CD14-positive monocyte (primary cell): ENCODE results near the gene RNF157. TPM values are rescaled to one million over a fixed set of nuclear protein-coding genes. Genes with fewer than 3 reads are reported as not detected.

Source experiments
- DNase-seq, 3 donors: peaks; one replicate each; pipeline ENCODE4 v3.0.0-alpha.2; 2011 to 2022
- H2AFZ ChIP-seq: 2 replicates; pipeline ENCODE4 v1.6.0; 2012; ENCODE audit warnings: mild to moderate bottlenecking, low read depth, low read length, inconsistent platforms; ENCODE audit not compliant: insufficient read depth, poor library complexity, severe bottlenecking
- H3K27ac ChIP-seq, 2 donors: 1 replicate in 1 of 2; 2 replicates in 1 of 2; pipeline ENCODE4 v1.5.1; 2012 to 2013; ENCODE audit warnings: low read length in 2 of 2, control low read depth in 1 of 2, inconsistent platforms in 1 of 2, low read depth in 1 of 2, mild to moderate bottlenecking in 1 of 2
- H3K27me3 ChIP-seq, 2 donors: one replicate each; pipeline versions ENCODE4 v1.6.0 to v1.6.1; 2011 to 2013; ENCODE audit warnings: low read length in 2 of 2; ENCODE audit not compliant: control insufficient read depth in 2 of 2, insufficient read depth in 2 of 2
- H3K36me3 ChIP-seq, 2 donors: replicated peaks in 1 of 2; 1 replicate in 1 of 2; 2 replicates in 1 of 2; pipeline versions ENCODE4 v1.5.1 to v1.6.1; 2012 to 2013; ENCODE audit warnings: low read length in 2 of 2, control low read depth in 1 of 2, inconsistent platforms in 1 of 2, mild to moderate bottlenecking in 1 of 2; ENCODE audit not compliant: insufficient read depth in 2 of 2, control insufficient read depth in 1 of 2
- H3K4me1 ChIP-seq, 2 donors: 1 replicate in 1 of 2; 2 replicates in 1 of 2; pipeline versions ENCODE4 v1.5.1 to v1.6.1; 2012 to 2013; ENCODE audit warnings: low read length in 2 of 2, control low read depth in 1 of 2, inconsistent platforms in 1 of 2, mild to moderate bottlenecking in 1 of 2, moderate library complexity in 1 of 2; ENCODE audit not compliant: insufficient read depth in 2 of 2, control insufficient read depth in 1 of 2
- H3K4me2 ChIP-seq: replicated peaks from 2 replicates; pipeline ENCODE3; 2012; ENCODE audit warnings: low read length, moderate library complexity, mild to moderate bottlenecking; ENCODE audit not compliant: poor library complexity, severe bottlenecking; ENCODE audit errors: extremely low read depth
- H3K4me3 ChIP-seq, 3 experiments: fragments of 200-600 bp in 1 of 3; sonication (generic) in 1 of 3; replicated peaks in 1 of 3; 1 replicate in 2 of 3; 2 replicates in 1 of 3; pipeline ENCODE4 v1.5.1; 2011 to 2013; ENCODE audit warnings: low read length in 3 of 3, mild to moderate bottlenecking in 3 of 3, control low read depth in 2 of 3, low read depth in 2 of 3, inconsistent platforms in 1 of 3, moderate library complexity in 1 of 3
- H3K79me2 ChIP-seq: 2 replicates; pipeline ENCODE4 v1.6.0; 2012; ENCODE audit warnings: mild to moderate bottlenecking, control low read depth, inconsistent platforms, low read length, moderate library complexity; ENCODE audit not compliant: insufficient read depth
- H3K9ac ChIP-seq: 2 replicates; pipeline ENCODE4 v1.6.0; 2017; ENCODE audit warnings: low read length, mild to moderate bottlenecking; ENCODE audit not compliant: insufficient read depth, poor library complexity, severe bottlenecking
- H3K9me3 ChIP-seq, 2 donors: replicated peaks in 1 of 2; 1 replicate in 1 of 2; 2 replicates in 1 of 2; pipeline versions ENCODE4 v1.5.1 to v1.6.1; 2012 to 2013; ENCODE audit warnings: low read length in 2 of 2, control low read depth in 1 of 2; ENCODE audit not compliant: control insufficient read depth in 1 of 2, insufficient read depth in 1 of 2
- H4K20me1 ChIP-seq: 2 replicates; pipeline ENCODE4 v1.6.0; 2012; ENCODE audit warnings: mild to moderate bottlenecking, low read length, control low read depth, moderate library complexity; ENCODE audit not compliant: insufficient read depth
- H3K27ac Mint-ChIP-seq, 7 donors: one replicate each; pipeline ENCODE4 v1.8.0; 2020; ENCODE audit warnings: mild to moderate bottlenecking in 7 of 7, mixed read lengths in 7 of 7, moderate library complexity in 6 of 7, inconsistent platforms in 2 of 7
- H3K27me3 Mint-ChIP-seq, 3 donors: one replicate each; pipeline ENCODE4 v1.8.0; 2021 to 2022; ENCODE audit warnings: low read depth in 3 of 3, mild to moderate bottlenecking in 3 of 3, mixed read lengths in 3 of 3, moderate library complexity in 3 of 3, inconsistent platforms in 1 of 3
- H3K36me3 Mint-ChIP-seq, 2 donors: one replicate each; pipeline ENCODE4 v1.8.0; 2020; ENCODE audit warnings: mixed read lengths in 2 of 2, inconsistent platforms in 1 of 2, mild to moderate bottlenecking in 1 of 2
- H3K4me1 Mint-ChIP-seq: one replicate; pipeline ENCODE4 v1.8.0; 2020; ENCODE audit warnings: mild to moderate bottlenecking, mixed read lengths
- H3K4me3 Mint-ChIP-seq, 2 donors: one replicate each; pipeline ENCODE4 v1.8.0; 2020; ENCODE audit warnings: mild to moderate bottlenecking in 2 of 2, mixed read lengths in 2 of 2, moderate library complexity in 1 of 2
- H3K9me3 Mint-ChIP-seq, 7 donors: one replicate each; pipeline ENCODE4 v1.8.0; 2020 to 2022; ENCODE audit warnings: mixed read lengths in 7 of 7, mild to moderate bottlenecking in 6 of 7, moderate library complexity in 6 of 7, inconsistent platforms in 2 of 7
- CTCF ChIP-seq: fragments of 200-600 bp; IDR thresholded peaks from one replicate; pipeline ENCODE4 v1.8.0; 2022; ENCODE audit warnings: antibody characterized with exemption, mild to moderate bottlenecking
- WGBS: methylation state at CpG from one replicate; pipeline ENCODE4 v1.1.5; 2013; ENCODE audit warnings: missing lambda C conversion rate; ENCODE audit not compliant: insufficient coverage; 5-methylcytosine and 5-hydroxymethylcytosine counted together
- intact Hi-C, 2 donors: fragments of 100-400 bp; cut with micrococcal nuclease; formaldehyde crosslinking; loops; one replicate each; pipeline versions ENCODE4 v1.15.0 to v1.15.1; 2023
- polyA plus RNA-seq, 3 donors: library from polyadenylated mRNA; depleted of rRNA in 1 of 3; unstranded in 2 of 3; stranded (reverse) in 1 of 3; fragments of 300-500 nt in 2 of 3; fragments of >200 nt in 1 of 3; fragmentation: Illumina TruSeq in 2 of 3; gene quantifications; 1 replicate in 2 of 3; 2 replicates in 1 of 3; pipeline ENCODE4 v1.2.3, GENCODE V29; 2012 to 2021

The RNF157 gene
- polyA plus RNA-seq, 3 donors: 0.03 TPM; not detected in 2

GRCh38 chr17:76277300-76278267 is 37.3 kb upstream of the RNF157 start:
- Histone ChIP-seq H3K9ac (no peak overlapping the region), H4K20me1 (no peaks in the 10 kb centered on the region), H3K9me3 (no peaks in the 10 kb centered on the region), H3K36me3 (no peaks in the 10 kb centered on the region), H3K79me2 (no peaks in the 10 kb centered on the region), H3K4me3 (no peak overlapping the region), H3K27ac (no peak overlapping the region), H3K27me3 (no peaks in the 10 kb centered on the region), H2AFZ (no peak overlapping the region), H3K4me1 (peaks cover 15 to 17% of the 10 kb centered on the region in 2 donors), H3K4me2 (no peak overlapping the region)
- intact Hi-C loops: loop anchor here in 1 of 2 donors (2.0 to 10.0 kb wide), 3 partner anchors 35 to 157 kb away; partner anchors contain the start of gene RNF157
- WGBS: 93% methylated on average over 28 of the region's 31 CpGs
- no peak for DNase-seq
- no peaks in the 10 kb centered on the region for H3K9me3 Mint-ChIP-seq
- peaks cover 0 to 5% (median 4%) of the 10 kb centered on the region in 3 donors for H3K27me3 Mint-ChIP-seq
- H3K4me3 Mint-ChIP-seq: no peak overlapping the region
- H3K27ac Mint-ChIP-seq: peak overlapping the region in 1 of 7 donors; percentile 26
- no peak for TF ChIP-seq CTCF
- H3K4me1 Mint-ChIP-seq: peaks cover 11% of the 10 kb centered on the region
- H3K36me3 Mint-ChIP-seq: no peaks in the 10 kb centered on the region

- Histone ChIP-seq H3K4me1 (peaks cover 24 to 26% of the 10 kb centered on the region in 2 donors), H3K27ac (no peak overlapping the region), H3K4me3 (no peak overlapping the region), H3K79me2 (no peaks in the 10 kb centered on the region), H3K9ac (no peak overlapping the region), H3K27me3 (no peaks in the 10 kb centered on the region), H2AFZ (no peak overlapping the region), H4K20me1 (no peaks in the 10 kb centered on the region), H3K9me3 (no peaks in the 10 kb centered on the region), H3K4me2 (no peak overlapping the region), H3K36me3 (no peaks in the 10 kb centered on the region)
- Mint-ChIP-seq H3K4me3 (peak overlapping the region in 1 of 2 donors; percentile 47), H3K27ac (peak overlapping the region in 3 of 7 donors; percentile 42 to 50 (median 50)), H3K9me3 (no peaks in the 10 kb centered on the region), H3K36me3 (no peaks in the 10 kb centered on the region), H3K27me3 (peaks cover 0 to 5% (median 4%) of the 10 kb centered on the region in 3 donors), H3K4me1 (peaks cover 15% of the 10 kb centered on the region)
- TF ChIP-seq CTCF: no peak
- peak in 1 of 3 donors; percentile 10 for DNase-seq
- 97% methylated on average over 16 of the region's 19 CpGs for WGBS
- intact Hi-C loops: loop anchor here in 1 of 2 donors (5.0 to 10.0 kb wide), 2 partner anchors 34 to 52 kb away; partner anchors contain the start of gene RNF157
Measured at GRCh38 chr17:76276461-76277299, 36.4 kb upstream of the RNF157 start.
